ENCODE results near the gene CISD3. TPM values are rescaled to one million over a fixed set of nuclear protein-coding genes. Genes with fewer than 3 reads are reported as not detected.

CISD3 gene
- 10 to 100 TPM; 36.1 to 57.3 TPM for total RNA-seq

- peaks cover 3% of the 10 kb centered on the region for H3K9me3 Mint-ChIP-seq
- H3K36me3 Mint-ChIP-seq (ENCODE audit: low read depth) = peaks cover 81% of the 10 kb centered on the region
- peak; percentile 71 for ATAC-seq (replicated peaks)
- no peaks in the 10 kb centered on the region for H3K27me3 Mint-ChIP-seq
- peaks cover 52% of the 10 kb centered on the region for H3K4me1 Mint-ChIP-seq
- H3K27ac Mint-ChIP-seq = peak within 1 kb of the TSS; percentile 95
- H3K4me3 Mint-ChIP-seq = peak within 1 kb of the TSS; percentile 93
Measured at GRCh38 chr17:38729886-38730525, at the start of gene CISD3. Gene CISD3 (plus strand): TSS chr17:38730341. CDS start chr17:38730359, 18 bp downstream.

GRCh38 chr17:38681096-38681495 lies 49.0 kb upstream of the CISD3 start:
- H3K27ac Mint-ChIP-seq = peak overlapping the region; percentile 46
- no peak overlapping the region for H3K4me3 Mint-ChIP-seq
- ATAC-seq (replicated peaks) = no peak
- H3K4me1 Mint-ChIP-seq = peaks cover 12% of the 10 kb centered on the region
- H3K36me3 Mint-ChIP-seq (ENCODE audit: low read depth) = no peaks in the 10 kb centered on the region
- H3K27me3 Mint-ChIP-seq = peaks cover 3% of the 10 kb centered on the region
- no peaks in the 10 kb centered on the region for H3K9me3 Mint-ChIP-seq

- peaks cover 8% of the 10 kb centered on the region for H3K27me3 Mint-ChIP-seq
- no peaks in the 10 kb centered on the region for H3K36me3 Mint-ChIP-seq (ENCODE audit: low read depth)
- no peak overlapping the region for H3K4me3 Mint-ChIP-seq
- peak overlapping the region; percentile 4 for H3K27ac Mint-ChIP-seq
- peaks cover 9% of the 10 kb centered on the region for H3K4me1 Mint-ChIP-seq
- ATAC-seq (replicated peaks) = no peak
- no peaks in the 10 kb centered on the region for H3K9me3 Mint-ChIP-seq
Measured at GRCh38 chr17:38685491-38685890, 44.6 kb upstream of the CISD3 start.

GRCh38 chr17:38687286-38687685 lies 42.9 kb upstream of the CISD3 start:
- Mint-ChIP-seq H3K36me3 (ENCODE audit: low read depth) (no peaks in the 10 kb centered on the region), H3K27me3 (peaks cover 8% of the 10 kb centered on the region), H3K4me1 (peaks cover 9% of the 10 kb centered on the region), H3K9me3 (no peaks in the 10 kb centered on the region), H3K27ac (peak overlapping the region; percentile 28), H3K4me3 (no peak overlapping the region)
- no peak for ATAC-seq (replicated peaks)

GRCh38 chr17:38690386-38690785 lies 39.8 kb upstream of the CISD3 start:
- peak overlapping the region; percentile 75 for H3K27ac Mint-ChIP-seq
- H3K4me3 Mint-ChIP-seq = no peak overlapping the region
- no peak for ATAC-seq (replicated peaks)
- peaks cover 8% of the 10 kb centered on the region for H3K27me3 Mint-ChIP-seq
- H3K36me3 Mint-ChIP-seq (ENCODE audit: low read depth) = no peaks in the 10 kb centered on the region
- H3K9me3 Mint-ChIP-seq = no peaks in the 10 kb centered on the region
- peaks cover 9% of the 10 kb centered on the region for H3K4me1 Mint-ChIP-seq

GRCh38 chr17:38691154-38691553 lies 39.0 kb upstream of the CISD3 start:
- peak overlapping the region; percentile 75 for H3K27ac Mint-ChIP-seq
- H3K27me3 Mint-ChIP-seq = peaks cover 5% of the 10 kb centered on the region
- H3K9me3 Mint-ChIP-seq = no peaks in the 10 kb centered on the region
- H3K36me3 Mint-ChIP-seq (ENCODE audit: low read depth) = no peaks in the 10 kb centered on the region
- peaks cover 6% of the 10 kb centered on the region for H3K4me1 Mint-ChIP-seq
- H3K4me3 Mint-ChIP-seq = no peak overlapping the region
- no peak for ATAC-seq (replicated peaks)

- ATAC-seq (replicated peaks) = no peak
- Mint-ChIP-seq H3K36me3 (ENCODE audit: low read depth) (no peaks in the 10 kb centered on the region), H3K9me3 (no peaks in the 10 kb centered on the region), H3K4me3 (no peak overlapping the region), H3K27ac (no peak overlapping the region), H3K4me1 (peaks cover 18% of the 10 kb centered on the region), H3K27me3 (no peaks in the 10 kb centered on the region)
Measured at GRCh38 chr17:38693700-38694329, 36.3 kb upstream of the CISD3 start.

GRCh38 chr17:38697061-38697820 lies 32.9 kb upstream of the CISD3 start:
- Mint-ChIP-seq H3K9me3 (no peaks in the 10 kb centered on the region), H3K4me3 (peak overlapping the region; percentile 20), H3K27ac (peak overlapping the region; percentile 53), H3K27me3 (no peaks in the 10 kb centered on the region), H3K36me3 (ENCODE audit: low read depth) (peaks cover 17% of the 10 kb centered on the region), H3K4me1 (peaks cover 41% of the 10 kb centered on the region)
- no peak for ATAC-seq (replicated peaks)

- peaks cover 41% of the 10 kb centered on the region for H3K4me1 Mint-ChIP-seq
- H3K4me3 Mint-ChIP-seq = peak overlapping the region; percentile 96
- no peaks in the 10 kb centered on the region for H3K27me3 Mint-ChIP-seq
- ATAC-seq (replicated peaks) = no peak
- H3K9me3 Mint-ChIP-seq = no peaks in the 10 kb centered on the region
- H3K27ac Mint-ChIP-seq = peak overlapping the region; percentile 81
- H3K36me3 Mint-ChIP-seq (ENCODE audit: low read depth) = peaks cover 31% of the 10 kb centered on the region
Measured at GRCh38 chr17:38698760-38699159, 31.4 kb upstream of the CISD3 start.

- peak; percentile 75 for ATAC-seq (replicated peaks)
- H3K4me1 Mint-ChIP-seq = peaks cover 38% of the 10 kb centered on the region
Measured at GRCh38 chr17:38701504-38702165, 28.5 kb upstream of the CISD3 start.

GRCh38 chr17:38702166-38702915 lies 27.8 kb upstream of the CISD3 start:
- Mint-ChIP-seq H3K27ac (peak overlapping the region; percentile 97), H3K4me1 (peaks cover 35% of the 10 kb centered on the region), H3K36me3 (ENCODE audit: low read depth) (peaks cover 60% of the 10 kb centered on the region), H3K9me3 (no peaks in the 10 kb centered on the region), H3K4me3 (peak overlapping the region; percentile 96), H3K27me3 (no peaks in the 10 kb centered on the region)
- peak; percentile 8 for ATAC-seq (replicated peaks)

More at GRCh38 chr17:38701504-38702165, 28.5 kb upstream of the CISD3 start:
- Mint-ChIP-seq H3K4me3 (peak overlapping the region; percentile 96), H3K36me3 (ENCODE audit: low read depth) (peaks cover 53% of the 10 kb centered on the region), H3K27me3 (no peaks in the 10 kb centered on the region), H3K9me3 (no peaks in the 10 kb centered on the region), H3K27ac (peak overlapping the region; percentile 97)

- H3K9me3 Mint-ChIP-seq = no peaks in the 10 kb centered on the region
- H3K27ac Mint-ChIP-seq = peak overlapping the region; percentile 97
- peaks cover 68% of the 10 kb centered on the region for H3K36me3 Mint-ChIP-seq (ENCODE audit: low read depth)
- no peak for ATAC-seq (replicated peaks)
- H3K4me3 Mint-ChIP-seq = peak overlapping the region; percentile 96
- no peaks in the 10 kb centered on the region for H3K27me3 Mint-ChIP-seq
- H3K4me1 Mint-ChIP-seq = peaks cover 36% of the 10 kb centered on the region
Measured at GRCh38 chr17:38702916-38703741, 27.0 kb upstream of the CISD3 start.
